Activated CD8-positive, alpha-beta memory T cell treated with anti-CD3 and anti-CD28 coated beads for 36 hours (primary cell): ENCODE results near the gene CELF2. TPM values are rescaled to one million over a fixed set of nuclear protein-coding genes. Genes with fewer than 3 reads are reported as not detected.

Source experiments
- CTCF ChIA-PET: fragments of 350-600 bp; sonication (Branson Sonifier 250); formaldehyde crosslinking; loops from one replicate; lab custom pipeline; 2021; ENCODE audit warnings: antibody characterized with exemption; lab: Charles Lee
- POLR2A ChIA-PET: fragments of 350-600 bp; sonication (Branson Sonifier 250); formaldehyde crosslinking; loops from one replicate; lab custom pipeline; 2021; ENCODE audit warnings: antibody characterized with exemption; lab: Charles Lee
- total RNA-seq, 2 experiments: library from RNA; stranded (reverse); gene quantifications; one replicate each; pipeline ENCODE4 v1.2.3, GENCODE V29; 2021

Gene CELF2
- total RNA-seq, 2 experiments from 2014 or later: 153 to 154 TPM

GRCh38 chr10:11246752-11247467 is 229.2 kb downstream of the CELF2 start:
- CTCF ChIA-PET: interaction anchor here (1.5 kb wide), 1 partner anchor 45 kb away, joined by 3 read pairs; no protein-coding TSS in a partner anchor
- POLR2A ChIA-PET: no interaction called here

- ChIA-PET CTCF (interaction anchor here (1.4 kb wide), 1 partner anchor 11 kb away, joined by 3 read pairs; no protein-coding TSS in a partner anchor), POLR2A (no interaction called here)
Measured at GRCh38 chr10:11249152-11249807, 231.6 kb downstream of the CELF2 start.

GRCh38 chr10:11249808-11250195 is 232.1 kb downstream of the CELF2 start:
- POLR2A ChIA-PET: no interaction called here
- CTCF ChIA-PET: interaction anchor here (1.4 kb wide), 1 partner anchor 10 kb away, joined by 3 read pairs; no protein-coding TSS in a partner anchor

- POLR2A ChIA-PET: no interaction called here
- CTCF ChIA-PET: interaction anchor here (1.4 kb wide), 1 partner anchor 10 kb away, joined by 3 read pairs; no protein-coding TSS in a partner anchor
Measured at GRCh38 chr10:11250304-11250703, 232.6 kb downstream of the CELF2 start.

GRCh38 chr10:11252887-11253286 is 235.2 kb downstream of the CELF2 start:
- POLR2A ChIA-PET: interaction anchor here (0.6 kb wide), 1 partner anchor 18 kb away, joined by 14 read pairs; no protein-coding TSS in a partner anchor
- CTCF ChIA-PET: interaction anchor here (1.4 kb wide), 1 partner anchor 11 kb away, joined by 3 read pairs; no protein-coding TSS in a partner anchor

- ChIA-PET POLR2A (no interaction called here), CTCF (no interaction called here)
Measured at GRCh38 chr10:11253385-11254002, 235.8 kb downstream of the CELF2 start.

GRCh38 chr10:11255156-11255555 is 237.5 kb downstream of the CELF2 start:
- ChIA-PET CTCF (no interaction called here), POLR2A (no interaction called here)

- ChIA-PET POLR2A (interaction anchor here (0.6 kb wide), 2 partner anchors 72 to 84 kb away, joined by 3 read pairs; no protein-coding TSS in a partner anchor), CTCF (interaction anchor here (0.6 to 0.7 kb wide), 2 partner anchors 51 to 779 kb away, joined by 3 to 5 read pairs; no protein-coding TSS in a partner anchor)
Measured at GRCh38 chr10:11255796-11256444, 238.2 kb downstream of the CELF2 start.

GRCh38 chr10:11256896-11257295 is 239.2 kb downstream of the CELF2 start:
- CTCF ChIA-PET: no interaction called here
- POLR2A ChIA-PET: interaction anchor here (0.6 kb wide), 1 partner anchor 14 kb away, joined by 5 read pairs; no protein-coding TSS in a partner anchor

- CTCF ChIA-PET: interaction anchor here (1.1 to 1.4 kb wide), 2 partner anchors 13 to 14 kb away, joined by 4 read pairs; no protein-coding TSS in a partner anchor
- POLR2A ChIA-PET: no interaction called here
Measured at GRCh38 chr10:11257440-11258090, 239.9 kb downstream of the CELF2 start.

- CTCF ChIA-PET: interaction anchor here (1.3 kb wide), 1 partner anchor 10 kb away, joined by 3 read pairs; no protein-coding TSS in a partner anchor
- POLR2A ChIA-PET: interaction anchor here (1.4 kb wide), 1 partner anchor 94 kb away, joined by 7 read pairs; no protein-coding TSS in a partner anchor
Measured at GRCh38 chr10:11260170-11260569, 242.5 kb downstream of the CELF2 start.

- POLR2A ChIA-PET: no interaction called here
- CTCF ChIA-PET: interaction anchor here (0.7 kb wide), 1 partner anchor 87 kb away, joined by 3 read pairs; no protein-coding TSS in a partner anchor
Measured at GRCh38 chr10:11261143-11261542, 243.5 kb downstream of the CELF2 start.

GRCh38 chr10:11261687-11262493 is 244.2 kb downstream of the CELF2 start:
- ChIA-PET CTCF (no interaction called here), POLR2A (no interaction called here)

GRCh38 chr10:11262494-11263345 is 245.0 kb downstream of the CELF2 start:
- CTCF ChIA-PET: no interaction called here
- POLR2A ChIA-PET: no interaction called here

- ChIA-PET POLR2A (interaction anchor here (0.7 to 0.9 kb wide), 2 partner anchors 56 to 149 kb away, joined by 3 read pairs; no protein-coding TSS in a partner anchor), CTCF (no interaction called here)
Measured at GRCh38 chr10:11263767-11264166, 246.1 kb downstream of the CELF2 start.

- CTCF ChIA-PET: interaction anchor here (0.8 kb wide), 1 partner anchor 212 kb away, joined by 3 read pairs; no protein-coding TSS in a partner anchor
- POLR2A ChIA-PET: interaction anchor here (0.7 to 0.9 kb wide), 2 partner anchors 55 to 149 kb away, joined by 3 read pairs; no protein-coding TSS in a partner anchor
Measured at GRCh38 chr10:11264296-11265048, 246.8 kb downstream of the CELF2 start.
